GM23338 (cell line): Measurements from ENCODE around the gene PTF1A. TPM values are rescaled to one million over a fixed set of nuclear protein-coding genes. Genes with fewer than 3 reads are reported as not detected.

ENCODE experiments used
- ATAC-seq: fragments of 200-7000 bp; cut with Tn5 transposase; 3 replicates; pipeline ENCODE4 v1.9.1; 2020
- DNase-seq: peaks from one replicate; pipeline ENCODE4 v3.0.0-alpha.2; 2015; ENCODE audit warnings: low spot score
- H2AFZ ChIP-seq: fragments of 200-600 bp; sonication (generic); 2 replicates; pipeline ENCODE4 v1.8.0; 2016; ENCODE audit warnings: antibody characterized with exemption, mild to moderate bottlenecking, moderate library complexity
- H3F3A ChIP-seq: fragments of 200-600 bp; sonication (generic); replicated peaks from 2 replicates; pipeline ENCODE4 v1.8.0; 2017; ENCODE audit warnings: antibody characterized with exemption, mixed run types, low read depth
- H3K27ac ChIP-seq: fragments of 200-600 bp; sonication (generic); 2 replicates; pipeline ENCODE4 v1.6.1; 2016; ENCODE audit warnings: low read depth
- H3K27me3 ChIP-seq: fragments of 200-600 bp; sonication (generic); 2 replicates; pipeline ENCODE4 v1.8.0; 2016; ENCODE audit warnings: mild to moderate bottlenecking, mixed run types, moderate library complexity; ENCODE audit not compliant: insufficient read depth
- H3K36me3 ChIP-seq: fragments of 200-600 bp; sonication (generic); 2 replicates; pipeline ENCODE4 v1.8.0; 2016; ENCODE audit warnings: mild to moderate bottlenecking; ENCODE audit not compliant: insufficient read depth
- H3K4me1 ChIP-seq: fragments of 200-600 bp; sonication (generic); 2 replicates; pipeline ENCODE4 v1.8.0; 2016; ENCODE audit warnings: mild to moderate bottlenecking, moderate library complexity; ENCODE audit not compliant: insufficient read depth
- H3K4me2 ChIP-seq: fragments of 200-600 bp; sonication (generic); 2 replicates; pipeline ENCODE4 v1.7.1; 2017; ENCODE audit warnings: mixed run types
- H3K4me3 ChIP-seq: fragments of 200-600 bp; sonication (generic); 2 replicates; pipeline ENCODE4 v1.6.1; 2016; ENCODE audit warnings: mixed run types
- H3K79me2 ChIP-seq: fragments of 200-600 bp; sonication (generic); replicated peaks from 2 replicates; pipeline ENCODE4 v1.8.0; 2017; ENCODE audit warnings: mild to moderate bottlenecking; ENCODE audit not compliant: insufficient read depth
- H3K9me2 ChIP-seq: fragments of 200-600 bp; sonication (generic); 2 replicates; pipeline ENCODE4 v1.8.0; 2017; ENCODE audit not compliant: insufficient read depth
- H4K20me1 ChIP-seq: fragments of 200-600 bp; sonication (generic); replicated peaks from 2 replicates; pipeline ENCODE4 v1.8.0; 2017; ENCODE audit warnings: mild to moderate bottlenecking; ENCODE audit not compliant: insufficient read depth
- H3K27ac Mint-ChIP-seq: 2 replicates; pipeline ENCODE4 v1.8.0; 2020; ENCODE audit warnings: inconsistent platforms, mild to moderate bottlenecking, moderate library complexity, mixed read lengths
- H3K27me3 Mint-ChIP-seq: 3 replicates; pipeline ENCODE4 v1.8.0; 2022; ENCODE audit warnings: low read depth, mild to moderate bottlenecking, moderate library complexity, mixed read lengths, inconsistent platforms; ENCODE audit not compliant: insufficient read depth, poor library complexity
- H3K36me3 Mint-ChIP-seq: 3 replicates; pipeline ENCODE4 v1.8.0; 2021; ENCODE audit warnings: low read depth, mild to moderate bottlenecking, inconsistent platforms, moderate library complexity, mixed read lengths
- H3K4me1 Mint-ChIP-seq: 3 replicates; pipeline ENCODE4 v1.8.0; 2020; ENCODE audit warnings: mild to moderate bottlenecking, inconsistent platforms, mixed read lengths
- H3K4me3 Mint-ChIP-seq: 3 replicates; pipeline ENCODE4 v1.8.0; 2021; ENCODE audit warnings: moderate library complexity, mild to moderate bottlenecking, inconsistent platforms, mixed read lengths
- H3K9me3 Mint-ChIP-seq: 3 replicates; pipeline ENCODE4 v1.8.0; 2020; ENCODE audit warnings: moderate library complexity, mild to moderate bottlenecking, inconsistent platforms, mixed read lengths
- CREB1 ChIP-seq: fragments of 250-450 bp; sonication (Bioruptor Pico); IDR thresholded peaks from 2 replicates; pipeline ENCODE4 v1.5.0; 2020; ENCODE audit warnings: low read depth, mild to moderate bottlenecking, moderate library complexity
- EZH2 ChIP-seq: fragments of 200-600 bp; sonication (generic); IDR thresholded peaks from one replicate; pipeline ENCODE4 v1.8.0; 2017; ENCODE audit warnings: antibody characterized with exemption, mild to moderate bottlenecking, low read depth; ENCODE audit not compliant: unreplicated experiment
- EZH2phosphoT487 ChIP-seq: fragments of 200-600 bp; sonication (generic); IDR thresholded peaks from one replicate; pipeline ENCODE4 v1.8.1; 2018; ENCODE audit warnings: antibody characterized with exemption; ENCODE audit not compliant: unreplicated experiment
- JUNB ChIP-seq: IDR thresholded peaks from one replicate; pipeline ENCODE4 v1.6.1; 2016; ENCODE audit warnings: antibody characterized with exemption; ENCODE audit not compliant: unreplicated experiment
- POLR2AphosphoS5 ChIP-seq: IDR thresholded peaks from 2 replicates; pipeline ENCODE4 v1.6.1; 2016; ENCODE audit warnings: antibody characterized with exemption, low read depth
- STAT1 ChIP-seq: IDR thresholded peaks from one replicate; pipeline ENCODE4 v1.6.1; 2016; ENCODE audit warnings: antibody characterized with exemption; ENCODE audit not compliant: unreplicated experiment
- ZNF114 ChIP-seq: fragments of 250-450 bp; sonication (Bioruptor Pico); IDR thresholded peaks from 2 replicates; pipeline ENCODE4 v1.5.0; 2020; ENCODE audit warnings: mild to moderate bottlenecking, moderate library complexity
- ZNF331 ChIP-seq: fragments of 250-450 bp; sonication (Bioruptor Pico); IDR thresholded peaks from 2 replicates; pipeline ENCODE4 v1.5.0; 2020; ENCODE audit warnings: low read depth, mild to moderate bottlenecking, moderate library complexity
- polyA plus RNA-seq: library from polyadenylated mRNA; unstranded; fragments of >200 nt; fragmentation: Nextera tagmentation; extraction: Ambion mirVana; gene quantifications from 2 replicates; pipeline ENCODE4 v1.2.1, GENCODE V29; 2016
- total RNA-seq: library from RNA; depleted of rRNA; stranded (reverse); fragments of >200 nt; shearing (Covaris generic); gene quantifications from 2 replicates; pipeline ENCODE4 v1.2.3, GENCODE V29; 2014
- TF ChIP-seq, protein P1 (sequence below): IDR thresholded peaks from one replicate; pipeline ENCODE4 v1.6.1; 2018; ENCODE audit warnings: antibody characterized with exemption; ENCODE audit not compliant: unreplicated experiment
- TF ChIP-seq, protein P2 (sequence below): IDR thresholded peaks from 2 replicates; pipeline ENCODE4 v1.6.1; 2016; ENCODE audit warnings: antibody characterized with exemption
- TF ChIP-seq, protein P3 (sequence below), 2 experiments: fragments of 200-600 bp in 1 of 2; sonication (generic) in 1 of 2; conservative IDR thresholded peaks; 2 replicates each; pipeline versions ENCODE4 v1.5.1 to v1.6.1; 2016 to 2017; ENCODE audit warnings: antibody characterized with exemption in 2 of 2, low read depth in 2 of 2, mild to moderate bottlenecking in 2 of 2, moderate library complexity in 1 of 2

Gene PTF1A
- total and polyA plus RNA-seq, 2 experiments from 2014 or later, result not detected

DNA sequence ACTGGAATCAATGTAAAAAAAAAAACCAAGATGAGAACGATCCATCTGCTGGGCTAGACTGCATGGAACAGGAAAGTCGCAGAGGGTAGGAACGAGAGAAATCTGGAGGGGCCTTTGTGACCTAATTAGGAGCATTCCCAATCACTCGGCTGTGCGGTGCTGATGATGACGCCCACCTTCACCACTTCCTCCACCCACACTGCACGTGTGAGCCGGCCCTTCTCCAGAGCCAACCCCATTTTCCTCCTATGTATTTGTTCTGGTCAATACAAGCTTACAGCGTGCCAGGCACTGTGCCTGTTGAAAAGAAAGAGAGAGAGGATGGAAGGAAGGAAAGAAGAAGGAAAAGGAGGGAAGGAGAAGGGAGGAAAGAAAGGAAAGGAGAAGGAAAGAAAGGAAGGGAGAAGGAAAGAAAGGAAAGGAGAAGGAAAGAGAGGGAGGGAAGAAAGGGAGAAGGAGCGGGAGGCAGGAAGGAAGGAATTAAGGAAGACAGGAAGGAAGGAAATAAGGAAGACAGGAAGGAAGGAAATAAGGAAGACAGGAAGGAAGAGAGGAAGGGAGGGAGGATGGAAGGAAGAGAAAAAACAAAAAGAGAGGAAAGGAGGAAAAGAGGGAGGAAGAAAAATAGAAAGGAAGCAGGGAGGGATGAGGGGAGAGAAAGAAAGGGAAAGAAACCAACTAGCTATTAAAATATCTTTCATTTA, 35.5 kb upstream of the PTF1A start:
- H4K20me1 ChIP-seq, result no peaks in the 10 kb centered on the region
- TF ChIP-seq POLR2AphosphoS5, result no peak
- TF ChIP-seq, protein P1, sequence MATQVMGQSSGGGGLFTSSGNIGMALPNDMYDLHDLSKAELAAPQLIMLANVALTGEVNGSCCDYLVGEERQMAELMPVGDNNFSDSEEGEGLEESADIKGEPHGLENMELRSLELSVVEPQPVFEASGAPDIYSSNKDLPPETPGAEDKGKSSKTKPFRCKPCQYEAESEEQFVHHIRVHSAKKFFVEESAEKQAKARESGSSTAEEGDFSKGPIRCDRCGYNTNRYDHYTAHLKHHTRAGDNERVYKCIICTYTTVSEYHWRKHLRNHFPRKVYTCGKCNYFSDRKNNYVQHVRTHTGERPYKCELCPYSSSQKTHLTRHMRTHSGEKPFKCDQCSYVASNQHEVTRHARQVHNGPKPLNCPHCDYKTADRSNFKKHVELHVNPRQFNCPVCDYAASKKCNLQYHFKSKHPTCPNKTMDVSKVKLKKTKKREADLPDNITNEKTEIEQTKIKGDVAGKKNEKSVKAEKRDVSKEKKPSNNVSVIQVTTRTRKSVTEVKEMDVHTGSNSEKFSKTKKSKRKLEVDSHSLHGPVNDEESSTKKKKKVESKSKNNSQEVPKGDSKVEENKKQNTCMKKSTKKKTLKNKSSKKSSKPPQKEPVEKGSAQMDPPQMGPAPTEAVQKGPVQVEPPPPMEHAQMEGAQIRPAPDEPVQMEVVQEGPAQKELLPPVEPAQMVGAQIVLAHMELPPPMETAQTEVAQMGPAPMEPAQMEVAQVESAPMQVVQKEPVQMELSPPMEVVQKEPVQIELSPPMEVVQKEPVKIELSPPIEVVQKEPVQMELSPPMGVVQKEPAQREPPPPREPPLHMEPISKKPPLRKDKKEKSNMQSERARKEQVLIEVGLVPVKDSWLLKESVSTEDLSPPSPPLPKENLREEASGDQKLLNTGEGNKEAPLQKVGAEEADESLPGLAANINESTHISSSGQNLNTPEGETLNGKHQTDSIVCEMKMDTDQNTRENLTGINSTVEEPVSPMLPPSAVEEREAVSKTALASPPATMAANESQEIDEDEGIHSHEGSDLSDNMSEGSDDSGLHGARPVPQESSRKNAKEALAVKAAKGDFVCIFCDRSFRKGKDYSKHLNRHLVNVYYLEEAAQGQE, result no peak
- TF ChIP-seq JUNB, result no peak
- no peak for TF ChIP-seq STAT1
- no peak for TF ChIP-seq ZNF114 (CRISPR knock-in tag)
- no peak for TF ChIP-seq EZH2phosphoT487
- no peaks in the 10 kb centered on the region for H3F3A ChIP-seq
- Mint-ChIP-seq H3K27ac (no peak overlapping the region), H3K9me3 (no peaks in the 10 kb centered on the region), H3K36me3 (no peaks in the 10 kb centered on the region), H3K27me3 (peaks cover 5% of the 10 kb centered on the region), H3K4me3 (no peak overlapping the region; the same call in 2 of the 3 replicates), H3K4me1 (peaks cover 9% of the 10 kb centered on the region)
- H3K4me2 ChIP-seq, result no peak overlapping the region
- DNase-seq (no peak), ATAC-seq (no peak)
- H3K27me3 ChIP-seq, result peaks cover 7% of the 10 kb centered on the region; the same call in 1 of the 2 replicates
- no peaks in the 10 kb centered on the region for H3K79me2 ChIP-seq
- no peaks in the 10 kb centered on the region for H3K4me1 ChIP-seq
- H3K9me2 ChIP-seq, result no peaks in the 10 kb centered on the region
- no peak overlapping the region for H3K4me3 ChIP-seq
- H2AFZ ChIP-seq, result no peak overlapping the region
- H3K27ac ChIP-seq, result no peak overlapping the region
- no peaks in the 10 kb centered on the region for H3K36me3 ChIP-seq

DNA sequence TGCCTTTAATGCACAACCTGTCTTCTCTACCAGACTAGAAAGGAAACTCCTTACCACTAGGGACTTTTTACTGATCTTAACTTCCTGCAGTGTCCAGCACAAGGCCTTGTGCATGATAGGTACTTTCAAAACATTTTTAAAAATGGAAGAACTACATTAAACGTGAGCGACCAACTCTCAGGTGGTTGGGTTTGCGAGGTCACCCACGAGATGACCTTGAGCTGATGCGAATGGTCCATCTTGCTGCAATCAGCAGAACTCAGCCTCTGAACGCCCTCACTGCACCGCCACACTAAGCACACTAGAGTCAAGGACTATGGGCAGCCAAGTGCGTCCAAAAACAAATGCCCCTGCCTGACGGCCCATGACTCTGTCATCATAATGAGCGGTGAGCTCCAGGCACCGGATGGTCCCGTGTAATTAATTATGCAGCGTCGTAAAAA, 34.9 kb upstream of the PTF1A start:
- no peak overlapping the region for H3K27ac Mint-ChIP-seq
- H3K9me2 ChIP-seq, result no peaks in the 10 kb centered on the region
- peaks cover 9% of the 10 kb centered on the region; the same call in 1 of the 2 replicates for H3K27me3 ChIP-seq
- no peak overlapping the region for H3K4me2 ChIP-seq
- H4K20me1 ChIP-seq, result no peaks in the 10 kb centered on the region
- no peak overlapping the region for H3K4me3 ChIP-seq
- no peaks in the 10 kb centered on the region for H3K4me1 ChIP-seq
- no peaks in the 10 kb centered on the region for H3K79me2 ChIP-seq
- H3K4me3 Mint-ChIP-seq, result no peak overlapping the region
- peaks cover 9% of the 10 kb centered on the region for H3K4me1 Mint-ChIP-seq
- H3K27me3 Mint-ChIP-seq, result peaks cover 5% of the 10 kb centered on the region
- no peak overlapping the region for H3K27ac ChIP-seq
- no peak for DNase-seq
- no peaks in the 10 kb centered on the region for H3K36me3 Mint-ChIP-seq
- no peak overlapping the region for H2AFZ ChIP-seq
- no peaks in the 10 kb centered on the region for H3K9me3 Mint-ChIP-seq
- no peaks in the 10 kb centered on the region for H3K36me3 ChIP-seq
- no peak for ATAC-seq
- no peaks in the 10 kb centered on the region for H3F3A ChIP-seq
- no peak for TF ChIP-seq JUNB
- TF ChIP-seq STAT1, result no peak
- TF ChIP-seq CREB1 (CRISPR knock-in tag), result no peak
- no peak for TF ChIP-seq ZNF331 (CRISPR knock-in tag)
- TF ChIP-seq, protein P2, sequence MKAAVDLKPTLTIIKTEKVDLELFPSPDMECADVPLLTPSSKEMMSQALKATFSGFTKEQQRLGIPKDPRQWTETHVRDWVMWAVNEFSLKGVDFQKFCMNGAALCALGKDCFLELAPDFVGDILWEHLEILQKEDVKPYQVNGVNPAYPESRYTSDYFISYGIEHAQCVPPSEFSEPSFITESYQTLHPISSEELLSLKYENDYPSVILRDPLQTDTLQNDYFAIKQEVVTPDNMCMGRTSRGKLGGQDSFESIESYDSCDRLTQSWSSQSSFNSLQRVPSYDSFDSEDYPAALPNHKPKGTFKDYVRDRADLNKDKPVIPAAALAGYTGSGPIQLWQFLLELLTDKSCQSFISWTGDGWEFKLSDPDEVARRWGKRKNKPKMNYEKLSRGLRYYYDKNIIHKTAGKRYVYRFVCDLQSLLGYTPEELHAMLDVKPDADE, result no peak
- TF ChIP-seq EZH2phosphoT487, result no peak
- no peak for TF ChIP-seq EZH2
- TF ChIP-seq, protein P1, result no peak
- TF ChIP-seq, protein P3, sequence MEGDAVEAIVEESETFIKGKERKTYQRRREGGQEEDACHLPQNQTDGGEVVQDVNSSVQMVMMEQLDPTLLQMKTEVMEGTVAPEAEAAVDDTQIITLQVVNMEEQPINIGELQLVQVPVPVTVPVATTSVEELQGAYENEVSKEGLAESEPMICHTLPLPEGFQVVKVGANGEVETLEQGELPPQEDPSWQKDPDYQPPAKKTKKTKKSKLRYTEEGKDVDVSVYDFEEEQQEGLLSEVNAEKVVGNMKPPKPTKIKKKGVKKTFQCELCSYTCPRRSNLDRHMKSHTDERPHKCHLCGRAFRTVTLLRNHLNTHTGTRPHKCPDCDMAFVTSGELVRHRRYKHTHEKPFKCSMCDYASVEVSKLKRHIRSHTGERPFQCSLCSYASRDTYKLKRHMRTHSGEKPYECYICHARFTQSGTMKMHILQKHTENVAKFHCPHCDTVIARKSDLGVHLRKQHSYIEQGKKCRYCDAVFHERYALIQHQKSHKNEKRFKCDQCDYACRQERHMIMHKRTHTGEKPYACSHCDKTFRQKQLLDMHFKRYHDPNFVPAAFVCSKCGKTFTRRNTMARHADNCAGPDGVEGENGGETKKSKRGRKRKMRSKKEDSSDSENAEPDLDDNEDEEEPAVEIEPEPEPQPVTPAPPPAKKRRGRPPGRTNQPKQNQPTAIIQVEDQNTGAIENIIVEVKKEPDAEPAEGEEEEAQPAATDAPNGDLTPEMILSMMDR (conservative IDR thresholded peaks at IDR 0.05; ENCODE audit: low read depth in 2 of 2), result no peak
